Stimulated activated CD4-positive, alpha-beta T cell treated with anti-CD3 and anti-CD28 coated beads, Interleukin-2, amount 100 ng/mL, for 24 hours (primary cell): ENCODE measurements around the gene CD74.
A peak's percentile ranks its signal among the peaks of the same experiment; 100 is the strongest.
"Not testable (repeated sequence)": the region's sequence is repeated elsewhere in the genome, so short reads cannot be mapped to it uniquely, and the experiment has no call there.

Experiments used
- DNase-seq, 2 donors: peaks; one replicate each; pipeline ENCODE4 v3.0.0-alpha.2; 2020

Gene CD74

DNA sequence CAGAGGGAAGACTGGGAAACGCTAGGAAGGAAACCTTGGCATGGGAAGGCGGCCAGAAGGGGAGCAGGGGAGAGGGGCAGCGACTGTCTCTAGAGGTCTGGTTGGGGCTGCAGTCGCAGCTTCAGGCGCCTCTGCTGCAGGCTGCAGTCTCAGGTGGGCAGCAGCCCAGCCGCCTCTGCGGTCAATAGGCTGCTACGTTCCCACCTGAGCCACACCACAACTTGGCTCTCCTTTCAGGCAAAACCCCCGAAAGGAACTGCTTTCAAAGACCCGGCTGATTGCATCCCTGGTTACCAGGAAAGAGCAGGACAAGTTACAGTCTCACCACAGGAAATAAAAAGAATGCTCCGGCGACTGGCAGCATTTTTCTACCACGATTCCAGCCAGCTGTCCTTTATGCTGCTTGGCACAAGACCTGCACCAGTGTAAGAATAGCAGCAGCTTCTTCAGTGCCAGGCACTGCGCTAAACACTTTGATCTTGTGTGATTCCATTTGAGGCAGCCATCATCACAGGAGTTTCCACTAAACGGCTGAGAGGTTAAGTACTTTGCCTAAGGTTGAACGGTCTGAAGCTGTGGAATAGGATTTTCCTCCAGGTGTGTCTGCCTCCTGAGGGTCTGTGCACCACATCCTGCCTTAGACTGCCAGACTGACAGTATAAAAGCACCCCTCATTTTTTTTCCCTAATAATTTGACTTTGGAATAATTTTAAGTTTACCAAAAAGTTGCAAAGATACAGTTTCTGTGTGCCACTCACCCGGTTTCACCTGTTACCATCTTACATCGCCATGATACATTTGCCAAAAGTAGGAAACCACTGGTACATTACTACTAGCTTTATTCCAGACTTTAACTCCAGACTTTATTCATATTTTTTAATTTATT lies 29.3 kb upstream of the CD74 start:
- no peak for DNase-seq

DNA sequence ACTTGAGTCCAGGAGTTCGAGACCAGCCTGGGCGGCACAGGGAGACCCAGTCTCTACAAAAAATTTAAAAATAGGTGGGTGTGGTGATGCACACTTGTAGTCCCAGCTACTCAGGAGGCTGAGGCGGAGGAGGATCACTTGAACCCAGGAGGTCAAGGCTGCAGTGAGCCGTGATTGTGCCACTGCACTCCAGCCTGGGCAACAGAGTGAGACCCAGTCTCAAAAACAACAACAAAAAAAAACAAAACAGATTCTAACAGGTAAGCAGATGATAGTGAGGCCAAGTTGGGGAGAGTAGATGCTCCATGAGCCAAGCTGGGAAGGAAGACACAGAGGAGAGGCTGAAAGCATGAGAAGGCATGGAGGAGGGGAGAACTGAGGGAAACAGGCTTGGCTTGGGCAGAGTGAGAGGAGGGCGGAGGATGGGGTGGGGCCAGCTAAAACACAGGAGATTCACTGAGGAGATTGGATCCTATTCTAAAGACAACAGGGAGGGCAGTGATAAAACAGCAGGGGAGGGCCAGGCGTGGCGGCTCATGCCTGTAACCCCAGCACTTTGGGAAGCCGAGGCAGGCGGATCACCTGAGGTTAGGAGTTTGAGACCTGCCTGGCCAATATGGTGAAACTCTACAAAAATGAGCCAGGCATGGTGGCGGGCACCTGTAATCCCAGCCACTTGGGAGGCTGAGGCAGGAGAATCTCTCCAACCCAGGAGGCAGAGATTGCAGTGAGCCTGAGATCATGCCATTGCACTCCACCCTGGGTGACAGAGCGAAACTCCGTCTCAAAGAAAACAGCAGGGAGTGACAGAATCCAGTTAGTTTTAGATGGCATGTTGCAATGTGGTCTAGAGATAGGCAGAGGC lies 28.5 kb upstream of the CD74 start:
- no peak for DNase-seq

DNA sequence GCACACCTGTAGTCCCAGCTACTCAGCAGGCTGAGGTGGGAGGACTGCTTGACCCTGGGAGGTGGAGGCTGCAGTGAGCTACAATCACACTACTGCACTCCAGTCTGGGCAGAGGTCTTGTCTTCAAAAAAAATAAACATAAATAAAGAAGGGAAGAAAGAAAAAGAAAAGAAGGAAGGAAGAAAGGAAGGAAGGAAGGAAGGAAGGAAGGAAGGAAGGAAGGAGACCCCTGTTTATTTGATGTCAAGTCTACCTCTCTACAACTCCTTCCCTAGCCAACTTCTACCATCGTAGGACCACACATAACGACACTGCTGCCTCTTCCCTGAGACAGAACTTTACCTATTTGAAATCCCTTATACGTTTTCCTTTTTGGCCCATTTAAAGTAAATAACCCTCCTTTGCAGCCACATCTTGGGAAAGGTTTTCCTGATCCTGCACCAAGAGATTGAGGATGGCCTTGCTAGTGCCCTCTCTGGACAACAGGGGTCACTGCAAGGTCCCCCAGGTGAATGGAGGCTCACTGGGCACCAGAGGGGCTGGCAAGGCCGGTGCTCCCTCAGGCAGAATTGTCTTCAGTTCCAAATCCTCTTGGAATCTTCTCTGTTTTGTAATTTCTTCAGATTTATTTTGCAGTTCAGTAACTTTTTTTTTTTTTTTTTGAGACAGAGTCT lies 26.3 kb upstream of the CD74 start:
- no peak for DNase-seq

DNA sequence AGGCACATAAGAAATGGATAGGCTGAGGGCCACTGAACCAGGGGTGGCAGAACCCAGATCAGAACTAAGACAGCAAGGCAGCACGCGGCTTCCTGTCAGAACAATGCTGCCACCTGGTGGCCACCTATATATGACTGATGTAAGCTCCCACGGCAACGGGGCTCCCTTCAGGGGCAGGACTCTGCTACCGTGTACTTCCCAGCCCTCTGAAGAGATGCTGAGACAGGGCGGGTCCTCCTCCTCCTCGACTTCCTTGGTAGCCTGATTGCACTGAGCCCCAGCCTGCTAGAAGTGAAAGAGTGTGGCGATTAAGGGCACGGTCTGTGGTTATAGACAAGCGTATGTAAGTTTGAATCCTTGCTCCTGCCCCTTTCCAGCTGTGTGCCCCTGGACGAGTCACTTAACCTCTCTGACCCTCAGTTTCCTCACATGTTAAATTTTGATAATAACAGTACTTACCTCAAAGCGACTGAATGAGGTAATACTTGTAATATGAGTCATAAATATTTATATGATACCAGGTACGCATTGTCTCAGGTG lies 23.5 kb upstream of the CD74 start:
- DNase-seq, result peak; percentile 94 to 96

DNA sequence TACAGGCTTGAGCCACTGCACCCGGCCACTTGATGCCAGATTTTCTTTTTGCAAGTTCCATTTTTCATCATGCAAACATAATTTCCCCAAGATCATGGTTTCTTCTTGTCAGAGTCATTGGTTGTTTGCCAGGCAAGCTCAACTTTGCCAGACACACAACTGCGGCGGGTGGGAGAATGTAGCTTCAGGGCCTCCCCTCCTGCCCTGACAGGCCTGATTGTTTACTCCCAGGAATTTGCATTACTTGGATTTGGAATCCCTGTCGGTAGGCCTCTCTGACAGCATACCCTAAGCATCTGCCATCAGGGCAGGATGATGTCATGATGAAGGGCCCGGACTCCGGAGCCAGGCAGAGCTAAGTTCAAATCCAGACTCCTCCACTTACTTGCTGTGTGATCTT lies 21.8 kb upstream of the CD74 start:
- DNase-seq, result no peak

DNA sequence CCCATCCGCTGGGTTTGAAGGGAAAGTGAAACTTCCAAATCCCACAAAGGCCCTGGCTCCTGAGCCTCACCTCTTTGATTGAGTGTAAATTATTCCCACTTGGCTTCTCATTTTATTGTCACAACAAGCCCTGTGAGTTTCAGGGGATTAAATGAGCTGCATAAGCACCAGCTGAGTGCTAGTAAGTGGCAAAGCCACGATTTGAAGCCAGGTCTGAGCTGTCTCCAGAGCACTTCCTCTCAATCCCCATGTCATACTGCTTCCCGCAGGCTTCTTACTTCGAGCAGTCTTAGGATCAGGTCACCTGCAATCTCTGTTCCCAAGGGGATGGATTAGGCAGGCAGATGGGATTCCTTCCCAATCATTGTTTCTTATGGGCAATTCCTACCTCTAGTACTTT lies 18.9 kb upstream of the CD74 start:
- no peak for DNase-seq

DNA sequence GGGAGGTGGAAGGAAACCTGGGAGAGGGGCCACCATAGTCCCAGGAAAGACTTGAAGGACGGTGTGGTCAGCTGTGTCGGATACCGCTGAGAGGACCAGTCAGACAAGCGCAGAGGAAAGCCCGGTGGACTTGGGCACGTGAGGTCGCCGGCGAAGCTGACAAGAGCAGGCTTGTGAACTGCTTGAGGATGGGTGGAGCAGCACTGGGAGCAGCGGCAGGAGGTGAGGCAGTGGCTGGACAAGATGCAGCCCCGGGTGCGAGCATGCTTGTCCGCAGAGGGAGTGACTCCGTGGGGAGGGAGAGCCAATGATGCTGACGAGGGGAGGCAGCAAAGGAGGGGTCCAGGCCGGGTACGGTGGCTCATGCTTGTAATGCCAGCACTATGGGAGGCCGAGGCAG lies 18.3 kb upstream of the CD74 start:
- no peak for DNase-seq

DNA sequence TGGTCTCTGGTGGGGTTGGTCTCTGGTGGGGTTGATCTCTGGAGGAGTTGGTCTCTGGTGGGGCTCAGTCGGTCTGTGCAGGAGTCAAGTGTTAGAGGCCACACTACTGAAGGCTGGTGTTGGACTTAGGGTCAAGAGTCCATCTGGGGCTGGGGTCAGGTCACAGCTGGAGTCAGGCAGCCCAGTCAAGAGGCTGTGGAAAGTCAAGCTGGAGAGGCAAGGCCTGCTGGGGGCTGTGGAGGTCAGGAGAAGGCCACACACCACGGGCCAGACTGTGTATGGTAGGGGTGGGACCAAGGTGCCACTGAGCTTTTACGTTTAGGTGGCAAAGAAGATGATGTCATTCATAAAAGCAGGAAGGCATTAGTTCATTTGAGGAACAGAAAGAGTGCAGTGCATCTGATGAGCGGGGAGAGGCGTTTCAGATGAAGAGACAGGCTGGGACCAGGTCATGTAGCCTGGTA lies 16.7 kb upstream of the CD74 start:
- DNase-seq, result no peak

DNA sequence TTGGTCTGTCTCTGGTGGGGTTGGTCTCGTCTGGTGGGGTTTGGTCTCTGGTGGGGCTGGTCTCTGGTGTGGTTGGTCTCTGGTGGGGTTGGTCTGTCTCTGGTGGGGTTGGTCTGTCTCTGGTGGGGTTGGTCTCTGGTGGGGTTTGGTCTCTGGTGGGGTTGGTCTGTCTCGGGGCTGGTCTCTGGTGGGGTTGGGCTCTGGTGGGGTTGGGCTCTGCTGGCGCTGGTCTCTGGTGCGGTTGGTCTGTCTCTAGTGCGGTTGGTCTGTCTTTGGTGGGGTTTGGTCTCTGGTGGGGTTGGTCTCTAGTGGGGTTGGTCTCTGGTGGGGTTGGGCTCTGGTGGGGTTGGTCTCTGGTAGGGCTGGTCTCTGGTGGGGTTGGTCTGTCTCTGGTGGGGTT lies 16.3 kb upstream of the CD74 start:
- DNase-seq, result no peak

DNA sequence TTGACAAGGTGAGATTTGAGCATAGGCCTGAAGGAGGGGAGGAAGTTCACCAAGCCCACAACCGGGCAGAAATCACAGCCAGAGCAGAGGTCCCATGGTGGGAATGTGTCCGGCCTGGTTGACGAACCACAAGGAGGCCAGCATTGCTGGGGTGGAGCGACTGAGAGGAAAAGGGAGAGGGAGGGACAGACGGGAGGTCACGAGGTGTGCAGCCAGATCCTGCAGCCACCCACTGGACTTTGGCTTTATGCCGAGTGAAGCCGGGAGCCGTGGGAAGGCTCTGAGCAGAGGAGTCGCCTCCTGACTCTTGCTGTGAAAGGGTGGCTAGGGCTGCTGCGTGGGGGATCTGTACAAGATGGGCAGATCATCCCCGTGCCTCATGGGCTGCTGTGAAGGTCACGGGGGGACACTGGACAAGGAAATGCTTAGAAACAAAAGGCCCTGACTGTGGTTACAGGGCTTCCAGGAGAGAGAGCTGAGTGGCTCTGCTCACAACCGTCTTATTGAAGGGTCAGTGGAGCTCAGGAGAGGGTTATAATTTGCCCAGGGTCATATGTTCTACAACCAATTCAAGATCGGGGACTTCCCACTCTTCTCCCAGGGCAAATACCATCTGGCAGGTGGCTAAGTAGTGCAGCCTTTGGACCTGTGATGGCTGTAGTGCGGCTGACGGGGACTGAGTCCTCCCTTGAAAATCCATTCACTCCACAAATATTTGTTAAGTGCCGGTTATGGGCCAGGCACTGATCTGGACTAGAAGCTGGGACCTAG lies 15.6 kb upstream of the CD74 start:
- no peak for DNase-seq

DNA sequence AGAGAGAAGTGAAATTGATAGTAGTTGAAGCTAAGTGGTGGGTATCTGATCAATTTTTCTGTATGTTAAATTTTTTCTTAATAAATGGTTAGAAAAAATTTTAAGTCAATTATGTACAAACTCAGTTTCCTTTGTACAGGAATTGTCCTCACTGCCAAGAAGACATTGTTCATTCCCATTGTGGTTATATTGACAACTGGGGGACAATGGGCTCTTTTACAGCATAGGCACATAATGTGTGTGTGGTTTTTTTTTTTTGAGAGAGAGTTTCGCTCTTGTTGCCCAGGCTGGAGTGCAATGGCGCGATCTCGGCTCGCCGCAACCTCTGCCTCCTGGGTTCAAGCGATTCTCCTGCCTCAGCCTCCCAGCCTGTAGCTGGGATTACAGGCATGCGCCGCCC lies 13.5 kb upstream of the CD74 start:
- not testable (repeated sequence) for DNase-seq

DNA sequence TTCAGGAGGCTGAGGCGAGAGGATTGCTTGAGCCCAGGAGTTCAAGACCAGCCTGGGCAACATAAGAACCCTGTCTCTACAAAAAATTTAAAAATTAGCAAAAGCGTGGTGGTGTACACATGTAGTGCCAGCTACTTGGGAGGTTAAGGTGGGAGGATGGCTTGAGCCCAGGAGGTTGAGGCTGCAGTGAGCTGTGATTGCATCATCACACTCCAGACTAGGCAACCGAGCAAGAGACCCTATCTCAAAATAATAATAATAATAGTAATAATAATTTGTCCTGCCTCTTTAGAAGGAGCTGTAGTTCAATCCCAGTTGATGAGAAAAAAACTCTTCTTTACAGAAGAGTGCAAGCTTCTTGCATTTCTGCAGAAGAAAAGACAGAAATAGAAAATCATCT lies 10.0 kb upstream of the CD74 start:
- no peak for DNase-seq

DNA sequence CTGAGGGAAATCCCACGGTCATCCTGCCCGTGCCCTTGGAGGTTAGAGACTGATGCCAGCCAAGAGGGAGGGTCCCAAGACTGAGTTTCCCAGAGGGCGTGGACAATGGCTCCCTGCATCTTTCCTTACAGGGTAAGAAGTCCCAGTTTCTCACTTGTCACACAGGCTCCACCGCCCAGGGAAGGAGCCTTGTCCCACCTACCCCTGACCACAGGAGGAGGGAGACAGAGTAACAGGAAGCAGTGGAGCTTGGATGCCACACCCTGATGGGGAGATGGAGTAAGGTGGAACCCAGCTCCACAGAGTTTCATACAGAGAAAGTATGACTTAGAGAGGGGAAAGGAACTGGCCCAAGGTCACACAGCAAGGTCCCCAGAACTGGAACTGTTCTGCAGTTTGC lies 9.4 kb upstream of the CD74 start:
- DNase-seq, result no peak

DNA sequence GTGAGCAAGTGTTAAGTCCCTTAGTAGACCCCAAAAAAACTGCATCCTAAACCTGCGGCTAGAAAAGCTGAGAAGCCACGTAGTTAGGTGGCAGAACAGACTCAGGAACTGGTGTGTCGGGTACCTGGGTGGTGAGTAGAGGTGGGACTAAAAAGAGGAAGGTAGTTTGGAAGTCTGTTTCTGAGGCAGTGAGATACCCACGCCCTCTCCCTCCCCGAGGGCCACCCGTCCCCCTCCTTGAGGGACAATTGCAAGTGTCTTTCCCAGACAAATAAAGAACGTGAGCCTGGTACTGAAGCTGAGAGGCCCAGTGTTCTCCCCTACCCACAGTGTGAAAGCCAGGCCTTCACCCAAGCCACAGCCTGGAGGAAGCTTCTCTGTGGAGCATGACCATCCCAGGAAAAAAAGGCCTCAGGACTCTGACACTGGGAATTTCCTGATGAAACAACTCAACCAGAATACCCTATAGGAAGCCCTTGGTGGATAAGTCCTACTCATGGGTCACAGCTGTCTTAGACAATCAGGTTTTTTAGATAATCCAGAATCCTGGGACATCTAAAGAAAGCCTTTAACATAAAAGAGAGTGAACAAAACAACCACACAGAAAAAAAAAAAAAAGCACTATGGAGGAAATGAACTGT lies 7.0 kb upstream of the CD74 start:
- no peak for DNase-seq

DNA sequence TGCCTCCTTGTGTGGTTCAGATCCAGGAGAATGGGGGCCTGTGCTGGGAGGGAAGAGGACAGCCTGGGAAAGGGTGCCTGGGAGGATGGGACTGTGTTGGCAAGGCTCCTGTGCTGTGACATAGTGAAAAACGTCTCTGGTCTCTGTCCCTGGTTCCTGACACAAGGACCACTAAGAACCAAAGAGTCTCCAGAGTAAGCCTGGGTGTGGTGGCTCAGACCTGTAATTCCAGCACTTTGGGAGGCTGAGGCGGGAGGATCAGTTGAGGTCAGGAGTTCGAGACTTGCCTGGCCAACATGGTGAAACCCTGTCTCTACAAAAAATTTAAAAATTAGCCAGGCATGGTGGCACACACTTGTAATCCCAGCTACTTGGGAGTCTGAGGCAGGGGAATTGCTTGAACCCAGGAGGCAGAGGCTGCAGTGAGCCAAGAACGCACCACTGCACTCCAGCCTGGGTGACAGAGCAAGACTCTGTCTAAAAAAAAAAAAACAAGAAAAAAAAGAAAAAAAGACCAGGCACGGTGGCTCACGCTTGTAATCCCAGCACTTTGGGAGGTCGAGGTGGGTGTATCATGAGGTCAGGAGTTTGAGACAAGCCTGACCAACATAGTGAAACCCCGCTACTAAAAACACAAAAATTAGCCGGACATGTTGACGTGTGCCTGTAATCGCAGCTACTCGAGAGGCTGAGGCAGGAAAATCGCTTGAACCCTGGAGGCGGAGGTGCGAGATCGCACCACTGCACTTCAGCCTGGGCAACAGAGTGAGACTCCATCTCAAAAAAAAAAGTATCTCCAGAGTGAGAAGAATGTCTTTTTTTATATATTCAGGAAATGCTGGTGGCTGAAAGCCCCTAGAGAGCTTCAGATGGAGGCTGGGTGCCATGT lies 1.4 kb upstream of the CD74 start:
- not testable (repeated sequence) for DNase-seq

DNA sequence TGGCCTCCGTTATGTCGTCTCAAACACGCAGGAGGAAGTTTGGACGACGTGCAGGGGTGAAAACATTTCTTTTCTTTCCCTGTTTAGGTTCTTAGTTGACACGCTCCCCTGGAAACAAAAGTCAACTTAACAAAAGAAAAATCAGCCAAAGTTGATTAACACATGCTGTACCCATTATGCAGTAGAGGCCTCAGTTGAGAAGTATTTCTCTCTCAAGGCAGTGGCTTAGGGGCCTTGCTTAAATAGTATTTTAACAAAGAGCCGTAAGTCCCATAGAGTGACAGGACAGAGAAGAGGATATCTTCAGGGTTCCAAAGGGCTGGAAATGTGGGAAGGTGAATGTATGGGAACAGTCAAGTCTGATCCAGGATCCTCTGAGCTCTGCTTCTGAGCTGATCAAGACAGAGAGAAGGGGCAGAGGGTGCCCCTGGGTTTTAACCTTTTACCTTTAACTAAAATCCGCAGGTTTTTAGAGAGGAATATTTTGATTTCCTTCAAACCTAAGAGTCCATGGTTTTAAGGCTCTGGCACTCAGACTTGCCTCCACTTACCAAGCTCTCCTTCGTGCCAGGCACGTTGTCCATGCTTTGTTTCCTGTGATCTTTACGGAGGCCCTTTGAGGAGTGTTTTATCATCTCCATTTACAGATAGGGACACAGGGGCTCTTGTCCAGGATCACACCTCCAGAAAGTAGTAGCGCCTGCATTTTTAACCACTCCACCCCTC lies 629 bp upstream of the CD74 start:
- no peak for DNase-seq

DNA sequence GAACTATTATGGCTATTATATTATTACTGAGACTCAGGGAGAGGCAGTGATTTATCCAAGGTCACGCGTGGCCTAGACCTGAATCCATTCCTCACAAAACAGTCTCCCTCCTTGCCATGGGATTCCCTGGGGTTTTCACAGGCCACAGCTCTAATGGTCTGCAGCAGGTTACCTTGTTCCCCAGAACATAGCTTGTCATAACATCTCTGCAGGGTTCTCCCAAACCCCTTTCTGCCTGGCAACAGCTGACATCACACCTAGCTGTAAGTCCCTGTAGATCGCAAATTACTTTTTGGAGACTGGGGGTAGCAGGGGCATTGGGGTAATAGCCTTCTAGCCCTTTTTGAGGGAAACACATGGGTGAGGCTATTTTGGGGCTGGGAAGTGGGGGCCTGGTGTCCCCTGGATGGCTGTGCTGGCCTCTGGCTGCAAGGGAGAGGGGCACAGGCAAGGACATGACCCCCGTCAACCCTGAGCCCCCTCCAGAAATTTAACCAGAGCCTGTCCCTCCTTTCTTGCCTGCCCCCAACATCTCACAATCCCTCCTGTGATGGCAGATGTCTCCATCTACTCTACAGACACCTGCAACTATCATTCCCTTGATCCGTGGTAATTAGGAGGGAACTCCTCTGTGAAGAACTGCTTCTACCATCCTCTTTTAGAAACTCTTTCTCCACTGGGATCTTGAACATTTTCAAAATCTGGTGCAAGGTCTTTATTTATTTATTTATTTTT lies 1.3 kb downstream of the CD74 start:
- DNase-seq, result peak; percentile 64 to 70

DNA sequence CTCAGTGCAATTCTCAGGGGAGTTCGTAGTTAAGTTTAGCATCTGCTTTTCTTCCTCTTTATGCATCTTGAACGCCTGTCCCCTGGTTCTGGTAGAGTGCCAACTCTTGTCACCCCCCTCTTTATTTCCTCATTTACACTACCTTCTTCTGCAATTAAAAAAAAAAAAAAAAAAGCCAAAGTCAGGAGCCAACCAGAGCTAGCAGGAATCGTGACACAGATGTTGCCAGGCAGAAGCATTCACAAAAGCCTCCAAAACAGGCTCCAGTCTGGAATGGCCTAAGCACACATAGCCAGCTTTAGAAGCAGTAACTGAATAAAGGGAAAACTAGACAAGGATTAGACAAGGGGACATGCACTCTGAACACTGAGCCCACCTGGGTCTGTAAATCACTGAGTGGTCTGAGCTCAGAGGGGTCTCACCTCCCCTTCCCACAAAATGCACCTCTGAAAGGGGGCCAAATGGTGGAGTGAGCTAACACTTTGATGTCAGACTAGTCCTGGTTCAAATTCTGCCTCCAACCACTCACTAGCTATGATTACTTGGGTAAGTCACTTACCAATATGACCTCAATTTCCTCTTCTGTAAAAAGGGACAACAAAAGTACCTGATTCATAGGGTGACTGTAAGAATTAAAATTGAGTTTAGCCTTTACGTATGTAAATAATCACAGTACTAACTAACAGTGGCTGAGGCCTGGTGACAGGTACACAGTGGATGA lies 2.0 kb downstream of the CD74 start:
- DNase-seq, result peak; percentile 35 to 42
